ENCODE measurements around the gene FAM236D.
"Not testable (repeated sequence)": the region's sequence is repeated elsewhere in the genome, so short reads cannot be mapped to it uniquely, and the experiment has no call there.

FAM236D gene

DNA sequence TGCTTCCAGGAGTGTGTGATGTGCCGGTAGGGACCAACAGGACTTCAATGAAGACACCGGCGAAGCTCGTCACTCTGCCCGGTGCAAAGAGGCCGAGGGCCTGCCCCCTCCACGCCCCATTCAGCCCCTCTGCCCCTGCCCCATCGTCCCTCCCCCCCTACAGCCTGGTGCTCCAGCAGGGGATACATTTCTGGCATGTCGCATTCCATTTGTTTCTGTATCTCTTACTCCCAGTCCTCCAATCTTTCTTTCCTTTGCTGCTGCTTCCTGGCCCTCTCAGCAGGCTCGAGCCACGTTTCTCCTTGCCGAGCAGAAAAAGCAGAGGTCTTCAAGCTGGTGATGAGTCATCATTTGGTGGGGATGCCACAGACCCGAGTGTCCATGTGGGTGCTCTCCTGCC is at the start of gene FAM236D:
Gene FAM236D (minus strand): TSS at position 101 of the 400 bp plus-strand sequence. CDS start 100 bp downstream, at position 1.
- not testable (repeated sequence) for DNase-seq (ENCODE audit: low spot score)

GRCh38 chrX:72837532-72837931 is 29.5 kb upstream of the FAM236D start:
- DNase-seq (ENCODE audit: low spot score), result not testable (repeated sequence)

DNA sequence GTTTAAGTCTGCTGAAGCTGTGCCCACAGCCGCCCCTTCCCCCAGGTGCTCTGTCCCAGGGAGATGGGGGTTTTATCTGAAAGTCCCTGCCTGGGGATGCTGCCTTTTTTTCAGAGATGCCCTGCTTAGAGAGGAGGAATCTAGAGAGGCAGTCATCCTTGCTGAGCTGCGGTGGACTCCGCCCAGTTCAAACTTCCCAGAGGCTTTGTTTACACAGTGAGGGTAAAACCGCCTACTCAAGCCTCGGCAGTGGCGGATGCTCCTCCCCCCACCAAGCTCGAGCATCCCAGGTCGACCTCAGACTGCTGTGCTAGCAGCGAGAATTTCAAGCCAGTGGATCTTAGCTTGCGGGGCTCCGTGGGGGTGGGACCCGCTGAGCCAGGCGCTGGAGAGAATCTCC is 22.7 kb upstream of the FAM236D start:
- not testable (repeated sequence) for DNase-seq (ENCODE audit: low spot score)

DNA sequence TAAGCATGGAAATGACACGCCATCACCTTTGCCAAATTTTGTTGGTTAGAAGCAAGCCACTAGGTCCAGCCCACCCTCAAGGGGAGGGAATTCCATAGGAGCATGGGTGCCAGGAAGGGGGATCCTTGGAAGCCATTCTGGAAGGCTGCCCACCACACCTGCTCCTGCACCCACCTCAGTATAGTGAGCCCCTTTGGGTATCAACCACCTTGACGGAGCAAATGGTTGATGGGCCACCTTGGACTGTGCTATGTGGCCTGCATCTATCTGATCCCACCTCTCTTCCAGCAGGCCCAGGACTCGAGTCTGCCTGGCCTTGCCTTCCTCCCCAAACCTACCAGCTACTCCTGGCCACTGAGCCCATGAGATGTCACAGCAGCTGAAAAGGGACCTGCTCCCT is 17.6 kb downstream of the FAM236D start:
- not testable (repeated sequence) for DNase-seq (ENCODE audit: low spot score)

- not testable (repeated sequence) for DNase-seq (ENCODE audit: low spot score)
Observed at GRCh38 chrX:72788142-72788541, 19.9 kb downstream of the FAM236D start.

DNA sequence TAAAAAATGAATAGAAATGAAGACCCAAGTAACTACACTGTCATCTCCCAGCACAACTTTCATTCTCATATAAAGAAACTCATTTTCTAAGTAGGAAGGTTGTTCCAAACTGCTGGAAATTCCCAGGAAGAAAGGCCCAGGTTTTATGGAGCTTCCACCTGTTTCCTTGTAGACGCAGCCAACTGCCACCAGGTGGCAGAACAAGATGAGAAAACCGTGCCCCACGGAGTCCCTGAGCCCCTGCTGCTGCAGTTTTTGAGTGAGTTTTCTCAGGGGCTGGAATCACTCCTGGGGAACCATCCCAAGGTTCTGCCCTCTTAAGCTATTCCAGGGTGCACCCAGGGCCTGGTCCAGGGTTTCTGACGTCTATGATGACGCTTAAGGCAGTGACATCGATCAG is 24.0 kb downstream of the FAM236D start:
- DNase-seq (ENCODE audit: low spot score), result not testable (repeated sequence)

- not testable (repeated sequence) for DNase-seq (ENCODE audit: low spot score)
Observed at GRCh38 chrX:72783365-72783936, 24.6 kb downstream of the FAM236D start.

- DNase-seq (ENCODE audit: low spot score), result not testable (repeated sequence)
Observed at GRCh38 chrX:72782560-72782959, 25.4 kb downstream of the FAM236D start, which contains the start of gene FAM236B. FAM236B (minus strand) TSS chrX:72782660; CDS start chrX:72782560, 100 bp downstream.

DNA sequence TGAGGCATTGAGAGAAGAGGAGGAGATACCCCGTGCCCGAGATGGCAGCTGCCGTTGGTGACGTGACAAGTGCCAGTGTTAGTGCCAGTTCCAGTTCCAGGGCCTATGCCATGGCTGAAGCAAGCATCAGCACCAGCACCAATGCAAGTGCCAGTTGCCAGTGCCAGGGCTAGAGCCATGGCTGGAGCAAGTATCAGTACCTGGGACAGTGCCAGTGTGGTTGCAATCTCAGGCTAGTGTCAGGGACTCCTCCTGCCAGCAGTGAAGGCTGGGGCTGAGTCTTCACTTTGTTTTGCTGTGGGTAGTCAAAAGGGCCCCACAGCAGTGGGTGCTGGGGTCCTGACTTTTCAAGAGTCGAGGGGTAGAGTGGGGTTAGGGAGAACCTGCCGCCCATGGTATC is 29.9 kb downstream of the FAM236D start:
- DNase-seq (ENCODE audit: low spot score), result not testable (repeated sequence)

DNA sequence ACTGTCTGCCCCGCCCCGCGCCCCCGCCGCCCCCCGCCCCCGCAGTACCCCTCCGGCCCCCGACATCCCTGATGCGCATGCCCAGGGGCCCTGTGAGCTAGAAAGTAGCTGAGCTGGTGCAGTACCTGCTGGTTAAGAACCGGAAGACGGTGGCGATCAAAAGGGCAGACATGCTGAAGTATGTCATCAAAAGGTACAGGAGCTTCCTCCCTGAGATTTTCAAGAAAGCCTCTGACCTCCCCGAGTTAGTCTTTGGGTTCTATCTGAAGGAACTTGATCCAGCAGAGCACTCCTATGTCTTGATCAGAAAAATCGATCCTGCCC is 30.6 kb downstream of the FAM236D start:
- DNase-seq (ENCODE audit: low spot score), result not testable (repeated sequence)

DNA sequence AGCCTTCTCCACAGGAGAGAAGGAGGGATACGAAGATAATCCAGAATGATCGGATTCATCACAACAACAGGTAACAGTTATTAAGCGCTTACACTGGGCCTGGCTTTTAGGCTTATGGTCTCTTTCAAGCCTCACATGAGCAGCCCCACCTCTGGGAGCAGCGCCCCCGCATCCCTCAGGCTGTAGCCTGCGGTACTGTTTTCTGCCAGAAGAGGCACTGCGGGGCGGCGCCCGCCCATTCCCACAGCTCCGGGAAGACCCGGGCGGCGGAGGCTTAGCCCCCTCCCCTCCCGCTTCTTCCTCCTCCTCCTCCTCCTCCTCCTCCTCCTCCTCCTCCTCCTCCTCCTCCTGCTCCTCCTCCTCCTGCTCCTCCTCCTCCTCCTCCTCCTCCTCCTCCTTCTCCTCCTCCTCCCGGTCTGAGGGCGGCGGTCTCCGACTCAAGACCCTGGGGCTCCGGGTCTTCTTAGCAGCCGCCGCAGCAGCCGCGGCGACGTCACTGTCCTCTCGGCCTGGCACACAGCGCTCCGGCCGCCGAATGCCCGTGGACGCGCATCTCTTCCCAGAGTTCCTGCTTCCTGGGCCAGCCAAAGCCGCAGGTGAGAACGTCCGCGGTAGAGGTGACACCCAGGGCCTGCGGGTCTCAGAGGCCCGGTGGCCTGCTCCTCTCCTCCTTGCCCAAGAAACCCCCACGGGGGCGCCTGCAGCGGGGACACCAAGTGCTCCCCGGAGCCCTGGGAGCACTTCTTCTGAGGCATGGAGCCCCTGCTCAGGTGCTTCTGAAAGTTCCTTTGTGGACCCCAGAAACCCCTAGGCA is 31.1 kb downstream of the FAM236D start, which contains the start of gene DMRTC1B:
Gene DMRTC1B (plus strand): TSS at position 238 of the 814 bp plus-strand sequence. CDS start 68,246 bp downstream, outside the sequence.
- DNase-seq (ENCODE audit: low spot score), result not testable (repeated sequence)

DNA sequence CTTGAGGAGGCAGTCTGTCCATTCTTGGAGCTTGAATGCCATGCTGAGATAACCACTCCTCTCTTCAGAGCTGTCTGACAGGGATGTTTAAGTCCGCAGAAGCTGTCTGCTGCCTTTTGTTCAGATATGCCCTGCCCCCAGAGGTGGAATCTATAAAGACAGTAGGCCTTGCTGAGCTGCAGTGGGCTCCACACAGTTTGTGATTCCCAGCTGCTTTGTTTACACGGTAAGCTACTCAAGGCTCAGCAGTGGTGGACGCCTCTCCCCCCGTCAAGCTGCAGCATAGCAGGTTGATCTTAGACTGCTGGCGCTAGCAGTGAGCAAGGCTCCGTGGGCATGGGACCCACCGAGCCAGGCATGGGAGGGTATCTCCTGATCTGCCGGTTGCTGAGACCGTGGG is 47.6 kb downstream of the FAM236D start:
- DNase-seq (ENCODE audit: low spot score), result not testable (repeated sequence)
